ENCODE results near the gene RAB44.

DNA sequence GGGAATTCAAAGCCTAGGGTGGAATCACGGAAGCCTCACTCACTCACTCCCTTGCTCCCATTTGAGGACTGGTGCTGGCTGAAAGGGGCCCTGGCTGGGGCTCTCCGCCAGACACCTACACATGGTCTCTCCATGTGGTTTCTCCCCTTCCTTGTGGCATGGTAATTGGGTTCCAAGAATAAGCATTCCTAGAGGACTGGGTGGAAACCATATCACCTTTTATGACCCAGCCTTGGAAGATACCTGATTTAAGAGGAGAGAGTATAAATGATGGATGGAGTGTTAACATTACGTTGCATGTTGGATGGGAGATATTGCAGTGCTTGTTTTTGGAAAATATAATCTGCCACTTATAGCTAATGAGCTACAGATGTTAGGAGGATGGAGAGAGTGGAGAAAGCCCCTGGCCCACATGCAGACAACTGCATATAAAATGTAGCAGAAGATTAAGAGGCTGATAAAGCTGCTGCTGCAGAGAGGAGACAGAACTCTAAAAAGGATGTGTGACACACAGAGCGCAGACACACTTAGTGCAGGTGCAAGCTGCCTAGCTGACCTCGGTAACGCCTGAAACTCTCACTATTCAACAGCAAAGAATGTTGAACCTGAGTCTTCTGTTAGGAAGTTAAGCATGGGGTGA lies 42.4 kb upstream of the RAB44 start:
- TF ChIP-seq MAFK (IDR thresholded peaks at IDR 0.05; ENCODE audit: partially characterized antibody) (no peak), KDM1A (IDR thresholded peaks at IDR 0.05; ENCODE audit: low read depth) (no peak), POLR2A (IDR thresholded peaks at IDR 0.05; ENCODE audit: low read length) (no peak), KDM5A (IDR thresholded peaks at IDR 0.05) (no peak), RAD21 (conservative IDR thresholded peaks at IDR 0.05 in 1 of 2, IDR thresholded peaks at IDR 0.05 in 1 of 2) (no peak), NR3C1 (IDR thresholded peaks at IDR 0.05) (no peak), EHMT2 (IDR thresholded peaks at IDR 0.05; ENCODE audit: low read depth) (no peak)
- TF ChIP-seq, protein P1, sequence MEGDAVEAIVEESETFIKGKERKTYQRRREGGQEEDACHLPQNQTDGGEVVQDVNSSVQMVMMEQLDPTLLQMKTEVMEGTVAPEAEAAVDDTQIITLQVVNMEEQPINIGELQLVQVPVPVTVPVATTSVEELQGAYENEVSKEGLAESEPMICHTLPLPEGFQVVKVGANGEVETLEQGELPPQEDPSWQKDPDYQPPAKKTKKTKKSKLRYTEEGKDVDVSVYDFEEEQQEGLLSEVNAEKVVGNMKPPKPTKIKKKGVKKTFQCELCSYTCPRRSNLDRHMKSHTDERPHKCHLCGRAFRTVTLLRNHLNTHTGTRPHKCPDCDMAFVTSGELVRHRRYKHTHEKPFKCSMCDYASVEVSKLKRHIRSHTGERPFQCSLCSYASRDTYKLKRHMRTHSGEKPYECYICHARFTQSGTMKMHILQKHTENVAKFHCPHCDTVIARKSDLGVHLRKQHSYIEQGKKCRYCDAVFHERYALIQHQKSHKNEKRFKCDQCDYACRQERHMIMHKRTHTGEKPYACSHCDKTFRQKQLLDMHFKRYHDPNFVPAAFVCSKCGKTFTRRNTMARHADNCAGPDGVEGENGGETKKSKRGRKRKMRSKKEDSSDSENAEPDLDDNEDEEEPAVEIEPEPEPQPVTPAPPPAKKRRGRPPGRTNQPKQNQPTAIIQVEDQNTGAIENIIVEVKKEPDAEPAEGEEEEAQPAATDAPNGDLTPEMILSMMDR (IDR thresholded peaks at IDR 0.05): no peak
- TF ChIP-seq, protein P2, sequence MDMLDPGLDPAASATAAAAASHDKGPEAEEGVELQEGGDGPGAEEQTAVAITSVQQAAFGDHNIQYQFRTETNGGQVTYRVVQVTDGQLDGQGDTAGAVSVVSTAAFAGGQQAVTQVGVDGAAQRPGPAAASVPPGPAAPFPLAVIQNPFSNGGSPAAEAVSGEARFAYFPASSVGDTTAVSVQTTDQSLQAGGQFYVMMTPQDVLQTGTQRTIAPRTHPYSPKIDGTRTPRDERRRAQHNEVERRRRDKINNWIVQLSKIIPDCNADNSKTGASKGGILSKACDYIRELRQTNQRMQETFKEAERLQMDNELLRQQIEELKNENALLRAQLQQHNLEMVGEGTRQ (IDR thresholded peaks at IDR 0.05): no peak
- TF ChIP-seq, protein P3, sequence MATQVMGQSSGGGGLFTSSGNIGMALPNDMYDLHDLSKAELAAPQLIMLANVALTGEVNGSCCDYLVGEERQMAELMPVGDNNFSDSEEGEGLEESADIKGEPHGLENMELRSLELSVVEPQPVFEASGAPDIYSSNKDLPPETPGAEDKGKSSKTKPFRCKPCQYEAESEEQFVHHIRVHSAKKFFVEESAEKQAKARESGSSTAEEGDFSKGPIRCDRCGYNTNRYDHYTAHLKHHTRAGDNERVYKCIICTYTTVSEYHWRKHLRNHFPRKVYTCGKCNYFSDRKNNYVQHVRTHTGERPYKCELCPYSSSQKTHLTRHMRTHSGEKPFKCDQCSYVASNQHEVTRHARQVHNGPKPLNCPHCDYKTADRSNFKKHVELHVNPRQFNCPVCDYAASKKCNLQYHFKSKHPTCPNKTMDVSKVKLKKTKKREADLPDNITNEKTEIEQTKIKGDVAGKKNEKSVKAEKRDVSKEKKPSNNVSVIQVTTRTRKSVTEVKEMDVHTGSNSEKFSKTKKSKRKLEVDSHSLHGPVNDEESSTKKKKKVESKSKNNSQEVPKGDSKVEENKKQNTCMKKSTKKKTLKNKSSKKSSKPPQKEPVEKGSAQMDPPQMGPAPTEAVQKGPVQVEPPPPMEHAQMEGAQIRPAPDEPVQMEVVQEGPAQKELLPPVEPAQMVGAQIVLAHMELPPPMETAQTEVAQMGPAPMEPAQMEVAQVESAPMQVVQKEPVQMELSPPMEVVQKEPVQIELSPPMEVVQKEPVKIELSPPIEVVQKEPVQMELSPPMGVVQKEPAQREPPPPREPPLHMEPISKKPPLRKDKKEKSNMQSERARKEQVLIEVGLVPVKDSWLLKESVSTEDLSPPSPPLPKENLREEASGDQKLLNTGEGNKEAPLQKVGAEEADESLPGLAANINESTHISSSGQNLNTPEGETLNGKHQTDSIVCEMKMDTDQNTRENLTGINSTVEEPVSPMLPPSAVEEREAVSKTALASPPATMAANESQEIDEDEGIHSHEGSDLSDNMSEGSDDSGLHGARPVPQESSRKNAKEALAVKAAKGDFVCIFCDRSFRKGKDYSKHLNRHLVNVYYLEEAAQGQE (IDR thresholded peaks at IDR 0.05): no peak
- TF ChIP-seq, protein P4, sequence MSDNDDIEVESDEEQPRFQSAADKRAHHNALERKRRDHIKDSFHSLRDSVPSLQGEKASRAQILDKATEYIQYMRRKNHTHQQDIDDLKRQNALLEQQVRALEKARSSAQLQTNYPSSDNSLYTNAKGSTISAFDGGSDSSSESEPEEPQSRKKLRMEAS (IDR thresholded peaks at IDR 0.05): no peak
